IPS-18c (cell line): Measurements from ENCODE around the gene GRIN2C.

Source experiments
- H3K4me3 ChIP-seq: 2 replicates; pipeline ENCODE4 v1.7.0; 2013; ENCODE audit warnings: low read depth, mild to moderate bottlenecking, low read length, moderate library complexity; ENCODE audit not compliant: insufficient read depth
- H3K9me3 ChIP-seq: one replicate; pipeline ENCODE4 v1.6.1; 2013; ENCODE audit warnings: mild to moderate bottlenecking, low read length, moderate library complexity; ENCODE audit not compliant: control insufficient read depth, insufficient read depth

Gene GRIN2C

GRCh38 chr17:74799097-74799496 is 60.6 kb downstream of the GRIN2C start:
- H3K9me3 ChIP-seq: no peaks in the 10 kb centered on the region
- H3K4me3 ChIP-seq: no peak overlapping the region

GRCh38 chr17:74798239-74798707 is 61.4 kb downstream of the GRIN2C start:
- no peak overlapping the region for H3K4me3 ChIP-seq
- H3K9me3 ChIP-seq: no peaks in the 10 kb centered on the region

GRCh38 chr17:74797824-74798223 is 61.9 kb downstream of the GRIN2C start:
- H3K4me3 ChIP-seq: no peak overlapping the region
- H3K9me3 ChIP-seq: no peaks in the 10 kb centered on the region

- no peak overlapping the region for H3K4me3 ChIP-seq
- H3K9me3 ChIP-seq: no peaks in the 10 kb centered on the region
Measured at GRCh38 chr17:74796866-74797265, 62.8 kb downstream of the GRIN2C start.

- no peak overlapping the region for H3K4me3 ChIP-seq
- H3K9me3 ChIP-seq: no peaks in the 10 kb centered on the region
Measured at GRCh38 chr17:74796211-74796610, 63.5 kb downstream of the GRIN2C start.

GRCh38 chr17:74795327-74796020 is 64.2 kb downstream of the GRIN2C start:
- Histone ChIP-seq H3K4me3 (no peak overlapping the region), H3K9me3 (no peaks in the 10 kb centered on the region)

- Histone ChIP-seq H3K9me3 (peaks cover 4% of the 10 kb centered on the region), H3K4me3 (no peak overlapping the region)
Measured at GRCh38 chr17:74792586-74793105, 67.0 kb downstream of the GRIN2C start.
